Esophagus squamous epithelium (tissue), 4 donors: Measurements from ENCODE around the gene PHYKPL.

Experiments
- POLR2A ChIP-seq, 4 donors: fragments of 450-650 bp; IDR thresholded peaks; one replicate each; pipeline ENCODE4 v1.6.1; 2017; ENCODE audit warnings: antibody characterized with exemption in 4 of 4, mild to moderate bottlenecking in 4 of 4, moderate library complexity in 3 of 4
- TF ChIP-seq, protein P1 (sequence below), 6 experiments: fragments of 450-650 bp in 4 of 6; fragments of 200-600 bp in 2 of 6; sonication (generic) in 2 of 6; IDR thresholded peaks; one replicate each; pipeline ENCODE4 v1.5.1; 2016 to 2019; ENCODE audit warnings: antibody characterized with exemption in 6 of 6, mild to moderate bottlenecking in 4 of 6, moderate library complexity in 4 of 6

DNA sequence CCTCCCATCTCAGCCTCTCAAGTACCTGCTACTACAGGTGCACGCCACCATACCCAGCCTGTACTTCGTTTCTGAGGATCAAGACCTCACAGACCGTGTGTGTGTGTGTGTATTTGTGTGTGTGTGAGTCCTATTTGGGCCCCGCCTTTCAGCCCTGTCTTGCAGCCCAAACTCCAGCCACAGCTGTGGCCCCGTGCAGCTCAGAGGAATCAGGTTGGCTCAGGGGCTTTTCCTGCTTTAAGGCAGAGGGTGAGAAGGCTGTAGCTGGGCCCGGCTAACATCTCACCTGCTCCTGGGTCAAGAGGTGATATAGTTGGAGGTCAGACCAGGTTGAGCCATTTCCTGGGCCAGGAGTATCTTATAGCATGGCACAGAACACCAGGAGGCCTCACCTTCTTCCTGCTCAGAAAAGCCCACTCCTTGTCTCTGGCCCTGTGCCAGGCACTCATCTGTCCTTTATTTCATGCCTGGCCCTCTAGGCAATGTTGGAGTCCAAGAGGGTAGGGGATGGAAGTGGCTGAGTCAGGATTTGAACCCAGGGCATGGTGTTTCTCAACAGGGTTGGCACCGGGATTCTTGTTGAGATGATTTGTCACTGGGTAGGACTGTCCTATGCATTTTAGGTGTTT, 1.6 kb upstream of the PHYKPL start:
- TF ChIP-seq, protein P1, sequence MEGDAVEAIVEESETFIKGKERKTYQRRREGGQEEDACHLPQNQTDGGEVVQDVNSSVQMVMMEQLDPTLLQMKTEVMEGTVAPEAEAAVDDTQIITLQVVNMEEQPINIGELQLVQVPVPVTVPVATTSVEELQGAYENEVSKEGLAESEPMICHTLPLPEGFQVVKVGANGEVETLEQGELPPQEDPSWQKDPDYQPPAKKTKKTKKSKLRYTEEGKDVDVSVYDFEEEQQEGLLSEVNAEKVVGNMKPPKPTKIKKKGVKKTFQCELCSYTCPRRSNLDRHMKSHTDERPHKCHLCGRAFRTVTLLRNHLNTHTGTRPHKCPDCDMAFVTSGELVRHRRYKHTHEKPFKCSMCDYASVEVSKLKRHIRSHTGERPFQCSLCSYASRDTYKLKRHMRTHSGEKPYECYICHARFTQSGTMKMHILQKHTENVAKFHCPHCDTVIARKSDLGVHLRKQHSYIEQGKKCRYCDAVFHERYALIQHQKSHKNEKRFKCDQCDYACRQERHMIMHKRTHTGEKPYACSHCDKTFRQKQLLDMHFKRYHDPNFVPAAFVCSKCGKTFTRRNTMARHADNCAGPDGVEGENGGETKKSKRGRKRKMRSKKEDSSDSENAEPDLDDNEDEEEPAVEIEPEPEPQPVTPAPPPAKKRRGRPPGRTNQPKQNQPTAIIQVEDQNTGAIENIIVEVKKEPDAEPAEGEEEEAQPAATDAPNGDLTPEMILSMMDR (IDR thresholded peaks at IDR 0.05), result no peak
- no peak for TF ChIP-seq POLR2A (IDR thresholded peaks at IDR 0.05)
